HG03558 (cell line): ENCODE measurements around the gene ERVH48-1.
"Not testable (repeated sequence)": the region's sequence is repeated elsewhere in the genome, so short reads cannot be mapped to it uniquely, and the experiment has no call there.

ENCODE experiments used
- ATAC-seq: cut with Tn5 transposase; IDR thresholded peaks from one replicate; pipeline ENCODE4 v1.9.1; 2021; ENCODE audit warnings: moderate number of reproducible peaks; ENCODE audit not compliant: unreplicated experiment; ENCODE audit errors: extremely low read depth

The ERVH48-1 gene

DNA sequence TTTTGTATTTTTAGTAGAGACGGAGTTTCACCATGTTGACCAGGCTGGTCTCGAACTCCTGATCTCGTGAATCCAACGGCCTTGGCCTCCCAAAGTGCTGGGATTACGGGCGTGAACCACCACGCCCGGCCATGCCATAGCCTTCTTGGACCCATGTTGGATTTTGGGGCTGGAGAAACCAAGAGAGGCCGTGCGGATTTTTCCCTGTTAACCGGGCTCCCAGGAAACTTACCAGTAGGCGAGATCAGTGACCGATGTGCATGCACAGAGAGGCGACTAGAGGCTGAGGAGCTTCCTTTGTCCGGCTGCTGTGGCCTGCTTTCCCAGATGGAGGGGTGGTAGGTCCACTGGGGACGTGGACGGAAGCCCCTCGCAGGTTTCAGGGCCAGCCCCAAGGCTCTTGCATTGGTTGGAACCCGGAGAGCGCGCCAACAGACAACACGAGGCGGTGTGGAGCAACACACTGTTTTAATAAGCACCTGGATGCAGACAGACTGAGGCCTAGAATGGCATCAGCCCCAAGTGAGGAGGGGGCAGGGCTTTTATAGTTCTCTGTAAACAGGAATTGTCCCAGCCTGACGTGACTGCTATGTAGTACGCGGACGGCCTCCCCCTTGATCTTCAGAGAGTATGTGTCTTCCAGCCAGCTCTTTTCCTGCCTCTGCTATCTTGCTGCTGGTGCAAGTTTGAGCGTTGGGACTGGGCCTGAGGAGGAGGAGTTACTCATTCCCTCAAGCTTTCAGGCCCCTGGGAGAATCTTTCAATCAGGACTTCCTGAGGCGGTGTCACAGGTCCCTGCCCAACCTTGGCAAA is at the start of gene ERVH48-1:
Gene ERVH48-1 (minus strand): TSS at position 517 of the 813 bp plus-strand sequence. CDS start 6,624 bp downstream, outside the sequence.
- ATAC-seq, result no peak

DNA sequence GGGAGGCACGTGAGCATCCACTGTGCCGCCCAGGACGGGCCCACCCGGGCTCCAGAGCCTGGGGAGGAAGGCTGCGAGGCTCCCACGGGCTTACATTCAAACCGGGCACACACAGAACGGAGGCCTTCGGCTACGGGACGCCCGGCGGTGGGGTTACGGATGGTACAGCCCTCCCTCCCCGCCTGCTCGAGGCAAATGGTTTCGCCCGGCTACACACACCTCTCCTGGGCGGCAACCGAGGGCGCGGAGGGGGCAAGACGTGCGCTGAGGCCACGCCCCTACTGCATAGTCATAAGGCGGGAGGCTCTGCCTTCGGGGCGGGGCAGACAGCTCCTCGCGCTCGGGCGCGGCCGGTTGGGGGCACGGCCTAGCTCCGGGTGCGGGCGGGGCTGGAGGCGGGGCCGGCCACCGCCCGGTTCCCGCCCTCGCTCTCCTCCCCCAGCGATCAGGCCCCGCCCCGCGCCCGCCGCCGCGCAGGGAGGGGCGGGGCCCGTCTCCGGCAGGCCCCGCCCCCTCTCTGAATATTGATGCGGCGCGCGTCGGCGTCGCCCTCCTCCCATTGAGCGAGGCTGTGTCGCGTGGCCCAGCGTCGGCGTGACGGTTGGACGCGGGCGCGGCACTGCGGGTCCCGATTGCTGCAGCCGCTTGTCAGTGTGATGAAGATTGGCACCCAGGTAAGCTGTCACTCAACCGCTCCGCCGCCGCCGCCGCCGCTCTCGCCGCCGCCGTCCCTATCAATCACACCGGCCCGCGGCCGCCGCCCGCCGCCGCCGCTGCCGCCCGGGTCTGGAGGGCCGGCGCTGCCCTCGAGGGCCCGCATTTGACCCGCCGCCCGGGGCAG is 48.8 kb upstream of the ERVH48-1 start, which contains the start of gene PKNOX1:
Gene PKNOX1 (plus strand): TSS at position 572 of the 841 bp plus-strand sequence. CDS start 29,820 bp downstream, outside the sequence.
- ATAC-seq, result peak; percentile 66

DNA sequence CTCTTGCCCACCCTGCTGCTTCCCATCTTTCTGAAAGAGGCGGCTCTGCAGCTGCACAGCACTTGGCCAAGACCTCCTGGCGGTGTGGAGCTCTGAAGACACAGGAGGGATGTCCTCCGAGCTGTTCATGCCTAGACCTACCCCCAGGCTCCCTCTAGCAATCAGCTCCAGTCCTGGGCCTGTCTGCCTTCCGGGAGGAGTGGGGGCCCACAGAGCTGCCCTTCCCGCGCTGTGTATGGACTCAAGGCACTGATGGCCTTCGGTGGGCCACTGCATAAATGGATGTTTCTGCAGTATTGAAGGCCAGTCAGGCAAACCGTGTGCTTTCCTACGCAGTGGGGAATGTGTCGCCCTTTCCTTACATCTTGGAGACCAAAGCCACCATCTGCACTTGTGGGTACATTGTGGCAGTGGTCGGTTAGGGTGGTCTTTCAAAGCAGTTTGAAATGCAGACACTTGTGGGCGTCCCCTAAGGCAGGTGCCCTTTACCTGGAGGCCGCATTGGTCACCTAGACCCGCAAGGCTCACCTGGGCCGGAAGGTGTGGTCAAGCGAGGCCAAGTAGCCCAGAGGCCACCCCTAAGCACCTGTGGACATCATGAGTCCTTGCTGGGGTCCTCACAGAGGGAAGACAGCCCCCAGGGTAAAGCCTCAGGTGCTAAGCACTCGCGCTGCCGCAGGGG is 48.0 kb upstream of the ERVH48-1 start:
- no peak for ATAC-seq

DNA sequence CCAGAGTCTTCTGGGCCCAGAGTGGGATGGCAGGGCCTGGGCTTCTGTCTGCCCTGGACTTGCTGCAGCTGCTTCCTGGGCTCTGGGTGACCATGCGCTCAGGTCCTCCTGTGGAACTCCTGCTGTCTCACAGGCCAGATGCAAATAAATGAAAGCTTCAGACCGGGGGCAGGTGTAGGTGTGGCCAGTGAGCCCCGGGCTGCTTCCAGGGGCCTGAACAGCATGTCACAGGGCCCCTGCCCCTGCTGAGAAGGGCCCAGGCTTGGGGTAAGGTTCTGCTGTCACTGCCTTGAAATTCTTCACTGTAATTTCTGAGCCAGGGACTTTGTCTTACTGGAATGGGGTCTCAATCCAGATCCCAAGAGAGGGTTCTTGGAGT is 46.5 kb upstream of the ERVH48-1 start:
- ATAC-seq, result no peak

DNA sequence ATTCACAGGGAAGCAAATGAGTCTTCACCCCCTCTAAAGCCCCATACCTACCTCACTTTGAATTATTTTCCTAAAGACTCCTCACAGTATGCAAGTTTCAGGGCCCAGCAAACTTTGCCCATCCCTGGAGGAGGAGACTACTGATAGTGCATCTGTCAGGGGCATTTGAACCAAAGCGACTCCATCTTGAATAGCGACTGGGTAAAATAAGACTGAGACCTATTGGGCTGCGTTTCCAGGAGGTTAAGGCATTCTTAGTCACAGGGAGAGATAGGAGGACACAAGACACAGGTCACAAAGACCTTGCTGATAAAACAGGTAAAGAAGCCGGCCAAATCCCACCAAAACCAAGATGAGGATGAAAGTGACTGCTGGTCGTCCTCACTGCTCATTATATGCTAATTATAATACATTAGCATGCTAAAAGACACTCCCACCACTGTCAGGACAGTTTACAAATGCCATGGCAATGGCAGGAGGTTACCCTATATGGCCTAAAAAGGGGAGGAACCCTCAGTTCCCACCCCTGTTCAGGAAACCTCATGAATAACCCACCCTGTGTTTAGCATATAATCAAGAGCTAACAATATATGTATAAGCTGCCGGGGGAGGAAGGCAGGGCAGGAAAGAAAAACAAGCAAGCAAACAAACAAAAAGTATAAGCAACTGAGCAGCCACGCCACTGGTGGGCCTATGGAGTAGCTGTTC is 45.7 kb upstream of the ERVH48-1 start:
- no peak for ATAC-seq

DNA sequence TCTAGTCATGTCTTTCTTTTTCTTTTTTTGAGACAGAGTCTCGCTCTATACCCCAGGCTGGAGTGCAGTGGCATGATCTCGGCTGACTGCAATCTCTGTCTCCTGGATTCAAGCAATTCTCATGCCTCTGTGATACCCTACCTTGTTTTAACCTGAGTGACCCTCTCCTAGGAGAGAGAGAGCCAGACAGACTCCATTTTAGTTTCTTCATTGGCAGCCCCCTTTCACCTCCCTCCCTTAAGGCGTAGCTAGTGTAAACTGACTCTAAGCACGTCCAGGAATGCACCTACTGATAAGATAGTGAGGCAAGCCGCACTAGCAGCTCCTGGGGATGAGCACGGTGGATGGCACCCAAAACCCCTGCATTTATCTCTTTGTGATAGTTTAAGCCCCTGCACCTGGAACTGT is 43.8 kb upstream of the ERVH48-1 start:
- ATAC-seq, result no peak

DNA sequence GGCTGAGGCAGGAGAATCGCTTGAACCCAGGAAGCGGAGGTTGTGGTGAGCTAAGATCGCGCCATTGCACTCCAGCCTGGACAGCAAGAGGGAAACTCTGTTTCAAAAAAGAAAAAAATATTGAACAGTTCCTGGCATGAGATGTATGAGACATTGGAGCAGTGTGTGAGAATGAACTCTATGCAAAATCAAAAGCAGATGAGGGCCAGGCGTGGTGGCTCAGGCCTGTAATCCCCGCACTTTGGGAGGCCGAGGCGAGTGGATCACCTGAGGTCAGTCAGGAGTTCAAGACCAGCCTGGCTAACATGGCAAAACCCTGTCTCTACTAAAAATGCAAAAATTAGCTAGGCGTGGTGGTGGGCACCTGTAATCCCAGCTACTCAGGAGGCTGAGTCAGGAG is 42.2 kb upstream of the ERVH48-1 start:
- not testable (repeated sequence) for ATAC-seq

DNA sequence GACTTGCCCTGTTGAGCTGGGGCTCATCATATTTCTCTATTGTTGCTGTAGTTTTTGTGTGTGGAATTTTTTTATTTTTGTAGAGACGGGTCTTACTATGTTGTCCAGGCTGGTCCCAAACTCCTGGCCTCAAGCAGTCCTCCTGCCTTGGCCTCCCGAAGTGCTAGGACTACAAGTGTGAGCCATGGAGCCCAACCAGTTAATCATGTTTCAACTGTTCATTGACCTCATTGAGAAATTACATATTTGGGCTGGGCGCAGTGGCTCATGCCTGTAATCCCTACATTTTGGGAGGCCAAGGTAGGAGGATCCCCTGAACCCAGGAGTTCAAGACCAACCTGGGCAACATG is 39.8 kb upstream of the ERVH48-1 start:
- no peak for ATAC-seq

DNA sequence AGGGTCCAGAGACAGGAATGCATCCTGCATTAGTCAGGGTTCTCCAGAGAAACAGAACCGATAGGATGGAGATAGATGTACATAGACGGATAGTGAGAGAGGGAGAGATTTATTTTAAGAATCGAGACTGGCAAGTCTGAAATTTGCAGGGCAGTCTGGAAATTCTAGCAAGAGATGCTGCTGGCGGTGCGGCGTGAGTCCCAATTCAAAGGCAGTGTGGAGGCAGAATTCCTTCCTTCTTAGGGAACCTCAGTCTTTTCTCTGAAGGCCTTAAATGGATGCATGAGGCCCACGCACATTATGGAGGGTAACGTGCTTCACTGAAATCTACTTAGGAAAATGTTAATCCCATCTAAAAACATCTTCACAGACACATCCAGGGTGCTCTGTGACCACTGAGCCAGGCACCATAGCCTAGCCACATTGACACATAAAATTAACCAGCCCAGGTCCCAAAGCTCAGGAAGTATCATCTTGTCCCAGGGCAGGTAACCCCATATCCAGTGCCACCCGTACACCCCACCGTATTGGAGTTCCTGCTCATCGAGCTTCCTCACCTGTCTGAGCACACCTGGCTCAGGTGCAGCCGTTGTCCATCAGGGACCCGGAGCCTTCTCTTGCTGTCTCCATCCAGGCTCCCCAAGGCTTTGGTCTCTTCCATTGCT is 39.2 kb upstream of the ERVH48-1 start:
- no peak for ATAC-seq

DNA sequence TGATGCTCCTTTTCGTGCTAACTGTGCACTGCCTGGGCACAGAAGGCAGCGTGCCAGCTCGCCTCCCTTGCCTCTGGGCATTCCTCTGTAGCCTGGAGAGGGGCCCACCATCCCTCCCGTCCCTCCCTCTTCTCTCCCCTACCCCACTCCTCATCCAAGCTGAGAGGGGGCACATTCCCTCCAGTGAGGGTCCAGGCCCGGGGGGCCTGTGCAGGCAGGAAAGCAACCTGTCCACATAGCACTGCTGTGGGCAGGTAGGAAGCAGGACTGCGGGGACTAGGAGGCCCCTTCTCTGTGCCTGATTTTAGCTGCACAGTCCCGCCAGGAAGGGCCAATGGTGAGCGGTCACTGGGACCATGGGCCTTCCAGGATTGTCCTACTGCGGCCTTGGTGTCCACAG is 38.7 kb upstream of the ERVH48-1 start:
- ATAC-seq, result no peak

DNA sequence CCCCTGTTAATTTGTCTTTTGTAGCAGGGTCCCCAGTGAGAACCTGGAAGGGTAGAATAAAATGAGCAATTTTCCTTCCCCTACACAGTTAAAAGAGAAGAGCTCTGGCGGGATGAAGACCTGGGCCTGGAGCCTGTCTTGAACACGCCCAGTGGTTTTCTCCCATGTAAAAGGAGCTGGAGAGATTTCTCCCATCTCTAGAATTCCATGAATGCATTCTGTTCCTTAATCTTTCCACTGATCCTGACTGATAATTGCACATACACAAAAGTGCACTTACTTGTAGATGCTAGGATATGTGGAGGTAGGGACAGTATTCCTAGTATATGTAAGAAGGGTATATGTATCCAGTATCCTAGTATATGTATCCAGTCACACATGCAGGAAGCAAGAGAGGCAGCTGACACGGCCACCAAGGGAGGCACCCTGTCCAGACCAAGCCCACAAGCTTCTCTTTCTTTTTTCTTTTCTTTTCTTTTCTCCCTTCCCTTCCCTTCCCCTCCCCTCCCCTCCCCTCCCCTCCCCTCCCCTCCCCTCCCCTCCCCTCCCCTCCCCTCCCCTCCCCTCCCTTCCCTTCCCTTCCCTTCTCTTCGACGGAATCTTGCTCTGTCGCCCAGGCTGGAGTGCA is 37.1 kb upstream of the ERVH48-1 start:
- no peak for ATAC-seq

DNA sequence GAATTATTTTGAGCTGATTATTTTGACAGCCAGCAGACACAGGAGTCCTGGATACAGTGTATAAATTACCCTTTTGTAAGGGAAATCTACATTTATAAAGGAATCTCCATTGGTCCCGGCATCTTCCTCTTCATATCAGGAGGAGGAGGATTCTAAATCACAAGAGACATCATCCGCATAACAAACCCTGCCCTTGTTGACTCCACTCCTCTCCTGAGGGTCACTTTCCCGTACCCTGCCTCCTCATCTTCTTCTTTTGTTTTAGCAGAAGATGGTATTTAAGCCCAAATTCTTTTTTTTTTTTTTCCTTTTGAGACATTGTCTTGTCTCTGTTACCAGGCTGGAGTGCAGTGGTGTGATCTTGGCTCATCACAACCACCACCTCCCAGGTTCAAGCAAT is 34.3 kb upstream of the ERVH48-1 start:
- no peak for ATAC-seq

DNA sequence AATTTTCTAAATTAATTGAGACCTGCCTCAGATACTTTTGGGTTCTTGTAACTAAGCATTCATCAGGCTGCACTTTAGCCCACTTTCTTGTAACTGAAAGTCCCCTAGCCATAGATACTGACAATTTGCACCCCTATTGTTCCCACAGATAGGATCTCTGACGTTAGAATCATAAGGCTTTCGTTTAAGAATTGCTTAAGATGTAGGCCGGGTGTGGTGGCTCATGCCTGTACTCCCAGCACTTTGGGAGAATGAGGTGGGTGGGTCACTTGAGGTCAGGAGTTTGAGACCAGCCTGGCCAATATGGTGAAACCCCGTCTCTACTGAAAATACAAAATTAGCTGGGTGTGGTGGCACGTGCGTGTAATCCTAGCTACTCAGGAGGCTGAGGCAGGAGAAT is 32.7 kb upstream of the ERVH48-1 start:
- not testable (repeated sequence) for ATAC-seq

DNA sequence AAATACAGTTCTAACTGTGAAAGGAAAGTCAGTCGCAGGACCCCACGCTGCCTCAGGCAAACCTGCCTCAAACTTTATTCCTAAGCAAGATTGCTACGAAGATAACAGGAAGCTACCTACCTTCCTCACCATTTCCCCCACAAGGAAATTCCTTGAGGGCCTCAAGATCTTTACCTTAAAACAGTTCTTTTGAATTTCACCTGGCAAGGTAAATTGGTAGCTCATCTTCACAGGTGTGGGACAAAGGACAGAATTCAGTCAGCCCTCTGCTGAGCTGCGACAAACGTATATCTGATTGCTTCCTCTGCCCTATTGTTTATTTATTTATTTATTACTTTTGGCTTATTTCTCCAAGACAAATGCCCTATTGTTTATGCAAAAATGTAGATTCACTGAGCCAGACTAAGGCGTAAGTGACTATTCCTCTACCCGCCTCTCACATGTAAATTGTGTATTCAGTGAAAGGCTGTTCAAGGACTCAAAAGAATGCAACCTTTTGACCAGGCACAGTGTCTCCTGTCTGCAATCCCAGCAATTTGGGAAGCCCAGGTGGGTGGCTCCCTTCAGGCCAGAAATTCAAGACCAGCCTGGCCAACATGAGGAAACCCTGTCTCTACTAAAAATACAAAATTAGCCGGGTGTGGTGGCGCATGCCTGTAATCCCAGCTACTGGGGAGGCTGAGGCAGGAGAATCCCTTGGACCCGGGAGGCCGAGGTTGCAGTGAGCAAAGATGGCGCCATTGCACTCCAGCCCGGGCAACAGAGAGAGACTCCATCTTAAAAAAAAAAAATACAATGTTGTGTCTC is 31.6 kb upstream of the ERVH48-1 start:
- no peak for ATAC-seq

DNA sequence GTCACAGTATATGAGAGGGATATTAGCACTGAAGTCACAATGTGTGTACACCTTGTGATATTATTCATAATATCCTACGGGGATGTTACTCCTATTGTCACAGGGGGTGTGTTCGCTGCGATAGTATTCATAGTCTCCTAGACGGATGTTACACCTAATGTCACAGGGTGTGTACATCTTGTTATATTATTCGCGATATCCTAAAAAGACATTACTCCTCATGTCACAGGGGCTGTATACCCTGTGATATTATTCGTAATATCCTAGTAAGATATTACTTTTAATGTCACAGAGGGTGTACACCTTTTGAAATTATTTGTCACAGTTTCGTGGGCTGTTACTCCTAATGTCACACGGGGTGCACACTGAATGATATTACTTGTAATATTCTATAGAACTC is 25.8 kb upstream of the ERVH48-1 start:
- not testable (repeated sequence) for ATAC-seq

DNA sequence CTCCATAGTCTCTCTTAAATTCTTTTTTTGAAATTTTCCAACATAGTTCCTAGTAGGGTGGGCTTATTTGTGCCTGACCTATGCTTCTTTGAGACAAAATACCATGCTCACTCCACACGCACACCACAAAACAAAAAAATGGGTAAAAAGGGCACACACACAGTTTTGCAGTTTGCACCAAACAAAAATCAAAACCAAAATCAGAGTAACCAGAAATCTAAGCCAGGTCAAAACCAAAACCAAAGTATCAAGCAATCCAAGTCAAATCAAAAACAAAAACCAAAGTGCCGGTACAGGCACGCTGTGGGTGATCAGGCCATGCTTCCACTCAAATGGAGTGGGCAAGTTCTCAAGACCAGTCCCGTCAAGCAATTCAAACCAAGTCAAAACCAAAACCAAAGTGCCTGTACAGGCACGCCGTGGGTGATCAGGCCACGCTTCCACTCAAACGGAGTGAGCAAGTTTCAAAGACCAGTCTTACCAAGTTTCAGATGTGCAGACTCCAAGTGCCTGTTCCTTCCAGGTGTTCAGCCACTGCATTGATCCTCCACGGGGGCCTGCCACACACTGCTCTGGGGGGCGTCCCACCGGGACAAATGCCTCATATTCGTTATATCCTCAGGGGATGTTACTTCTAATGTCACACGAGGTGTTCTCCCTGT is 23.8 kb upstream of the ERVH48-1 start:
- ATAC-seq, result not testable (repeated sequence)

DNA sequence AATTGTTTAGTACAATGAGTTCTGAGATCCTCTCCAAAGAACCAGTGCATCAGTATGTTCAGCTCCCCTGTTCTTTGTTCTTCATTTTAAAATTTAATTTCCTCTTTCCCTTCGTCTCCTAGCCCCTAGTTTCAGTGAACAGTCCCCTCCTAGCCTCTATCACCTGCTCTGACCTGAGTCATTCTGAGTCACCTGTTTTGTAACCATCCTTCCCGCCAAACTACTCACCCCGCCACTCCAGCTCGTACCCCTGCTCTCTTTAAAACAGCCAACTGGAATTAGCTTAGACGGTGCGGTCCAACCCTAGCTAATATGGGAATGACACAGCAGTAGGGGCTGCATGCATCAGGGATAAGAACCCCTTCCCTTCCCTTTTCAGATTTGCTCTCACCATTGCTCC is 16.8 kb upstream of the ERVH48-1 start:
- ATAC-seq, result no peak

DNA sequence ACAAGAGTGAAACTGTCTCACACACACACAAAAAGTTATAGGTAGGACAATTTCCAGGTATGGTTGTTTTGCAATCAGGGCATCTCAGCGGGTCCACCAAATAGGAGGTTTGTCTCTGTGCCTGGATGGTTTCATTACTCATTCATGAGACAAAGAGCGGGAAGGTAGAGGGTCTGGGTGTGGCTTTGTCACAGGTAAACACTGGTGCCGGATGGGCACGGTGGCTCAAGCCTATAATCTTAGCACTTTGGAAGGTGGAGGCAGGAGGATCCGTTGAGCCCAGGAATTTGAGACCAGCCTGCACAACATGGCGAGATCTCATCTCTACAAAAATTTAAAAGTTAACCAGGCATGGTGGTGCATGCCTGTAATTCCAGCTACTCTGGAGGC is 16.3 kb upstream of the ERVH48-1 start:
- no peak for ATAC-seq
